GM12878 (cell line): ENCODE measurements around the gene VPS33B. TPM values are rescaled to one million over a fixed set of nuclear protein-coding genes. Genes with fewer than 3 reads are reported as not detected.
A peak's percentile ranks its signal among the peaks of the same experiment; 100 is the strongest.

Source experiments
- ATAC-seq: fragments of 200-7000 bp; cut with Tn5 transposase; 3 replicates; pipeline ENCODE4 v1.9.1; 2020; ENCODE audit warnings: mild to moderate bottlenecking, moderate library complexity
- Bru-seq: library from RNA; stranded (reverse); fragments of 400-500 nt; gene quantifications from one replicate; lab custom pipeline; 2021; lab: Mats Ljungman, UMichigan
- BruChase-seq, 2 experiments: library from RNA; stranded (reverse); fragments of 400-500 nt; gene quantifications; one replicate each; lab custom pipeline; 2021; lab: Mats Ljungman, UMichigan
- BruUV-seq: library from RNA; stranded (reverse); fragments of 400-500 nt; replicated peaks from 2 replicates; lab custom pipeline; 2021; lab: Mats Ljungman, UMichigan
- CTCF ChIA-PET: fragments of 300-600 bp; sonication (Branson Sonifier 250); formaldehyde crosslinking; extraction: SDS; loops from one replicate; lab custom pipeline; 2021; ENCODE audit warnings: inconsistent platforms; lab: Yijun Ruan, JAX
- POLR2A ChIA-PET: fragments of 350-600 bp; formaldehyde crosslinking; extraction: SDS; loops from one replicate; lab custom pipeline; 2021; ENCODE audit warnings: inconsistent platforms; lab: Charles Lee
- RAD21 ChIA-PET: fragments of 300-600 bp; sonication (Branson Sonifier 250); formaldehyde crosslinking; loops from one replicate; lab custom pipeline; 2023; ENCODE audit warnings: antibody characterized with exemption; ENCODE audit not compliant: unreplicated experiment; lab: Charles Lee
- SMC1A ChIA-PET: fragments of 300-600 bp; sonication (Branson Sonifier 250); formaldehyde crosslinking; loops from one replicate; lab custom pipeline; 2023; ENCODE audit not compliant: unreplicated experiment, uncharacterized antibody; lab: Charles Lee
- DNase-seq: peaks from one replicate; pipeline ENCODE4 v3.0.0-alpha.2; 2011; ENCODE audit warnings: low read depth, low spot score
- FAIRE-seq: peaks from 3 replicates; lab custom pipeline; 2011; peaks lifted over from hg19 to GRCh38; lab: Jason Lieb, UNC
- H2AFZ ChIP-seq: 2 replicates; pipeline ENCODE4 v1.6.0; 2011; ENCODE audit warnings: low read depth, low read length, control low read depth; ENCODE audit not compliant: control insufficient read depth
- H3K27ac ChIP-seq: 2 replicates; pipeline ENCODE4 v1.5.1; 2011; ENCODE audit warnings: control low read depth; ENCODE audit not compliant: control insufficient read depth, insufficient read depth
- H3K27me3 ChIP-seq, 2 experiments: replicated peaks in 1 of 2; 2 replicates each; pipeline versions ENCODE4 v1.6.0 to v1.6.1; 2011; ENCODE audit warnings: low read length in 1 of 2; ENCODE audit not compliant: control insufficient read depth in 2 of 2, insufficient read depth in 2 of 2
- H3K36me3 ChIP-seq, 2 experiments: 2 replicates each; pipeline ENCODE4 v1.5.1; 2011; ENCODE audit warnings: low read length in 1 of 2; ENCODE audit not compliant: control insufficient read depth in 2 of 2, insufficient read depth in 2 of 2
- H3K4me1 ChIP-seq: 2 replicates; pipeline ENCODE4 v1.6.1; 2011; ENCODE audit warnings: mild to moderate bottlenecking, low read length, moderate library complexity, mixed read lengths; ENCODE audit not compliant: control insufficient read depth, insufficient read depth
- H3K4me2 ChIP-seq: 2 replicates; pipeline ENCODE4 v1.6.0; 2011; ENCODE audit warnings: control low read depth; ENCODE audit not compliant: control insufficient read depth, insufficient read depth
- H3K4me3 ChIP-seq: fragments of 200-600 bp; sonication (generic); 2 replicates; pipeline ENCODE4 v1.5.1; 2016
- H3K79me2 ChIP-seq: 2 replicates; pipeline ENCODE4 v1.6.0; 2011; ENCODE audit warnings: low read length; ENCODE audit not compliant: control insufficient read depth, insufficient read depth
- H3K9ac ChIP-seq: 2 replicates; pipeline ENCODE4 v1.8.0; 2011; ENCODE audit warnings: low read length, control low read depth, mixed read lengths; ENCODE audit not compliant: control insufficient read depth, insufficient read depth
- H3K9me3 ChIP-seq: replicated peaks from 3 replicates; pipeline ENCODE4 v1.5.1; 2011; ENCODE audit warnings: mild to moderate bottlenecking, low read length; ENCODE audit not compliant: control insufficient read depth, insufficient read depth
- H4K20me1 ChIP-seq: 2 replicates; pipeline ENCODE4 v1.6.0; 2011; ENCODE audit not compliant: control insufficient read depth, insufficient read depth
- ASH2L ChIP-seq: fragments of 300-600, 200-600 bp; sonication (generic); IDR thresholded peaks from 2 replicates; pipeline ENCODE4 v1.6.1; 2017; ENCODE audit warnings: low read depth, mild to moderate bottlenecking, borderline replicate concordance
- BACH1 ChIP-seq: fragments of 450-650 bp; IDR thresholded peaks from 2 replicates; pipeline ENCODE4 v1.6.1; 2017; ENCODE audit warnings: mild to moderate bottlenecking, borderline replicate concordance
- CREB1 ChIP-seq: IDR thresholded peaks from 2 replicates; pipeline ENCODE4 v1.6.1; 2012; ENCODE audit warnings: low read depth, mild to moderate bottlenecking, inconsistent platforms
- ETV6 ChIP-seq, 2 experiments: fragments of 450-650 bp in 1 of 2; IDR thresholded peaks in 1 of 2; conservative IDR thresholded peaks in 1 of 2; 2 replicates each; pipeline ENCODE4 v1.6.1; 2014; ENCODE audit warnings: antibody characterized with exemption in 1 of 2, borderline replicate concordance in 1 of 2, low read depth in 1 of 2, mild to moderate bottlenecking in 1 of 2, moderate library complexity in 1 of 2
- GABPA ChIP-seq: IDR thresholded peaks from 2 replicates; pipeline ENCODE4 v1.6.1; 2014; ENCODE audit warnings: antibody characterized with exemption, low read depth, mild to moderate bottlenecking, inconsistent platforms
- NBN ChIP-seq: fragments of 450-650 bp; IDR thresholded peaks from 2 replicates; pipeline ENCODE4 v1.6.1; 2016
- PAX8 ChIP-seq: fragments of 450-650 bp; IDR thresholded peaks from 2 replicates; pipeline ENCODE4 v1.6.1; 2017; ENCODE audit warnings: mild to moderate bottlenecking, moderate library complexity
- PML ChIP-seq: IDR thresholded peaks from 2 replicates; pipeline ENCODE4 v1.6.1; 2012; ENCODE audit warnings: low read length, inconsistent platforms
- POLR2A ChIP-seq: IDR thresholded peaks from 2 replicates; pipeline ENCODE4 v1.6.1; 2011; ENCODE audit warnings: low read depth, mild to moderate bottlenecking, low read length
- POLR2AphosphoS2 ChIP-seq: IDR thresholded peaks from 2 replicates; pipeline ENCODE4 v1.6.1; 2011; ENCODE audit warnings: low read depth, mild to moderate bottlenecking, low read length, improper control_type of control experiment, moderate library complexity
- POU2F2 ChIP-seq: IDR thresholded peaks from 3 replicates; pipeline ENCODE4 v1.6.1; 2011; ENCODE audit warnings: low read depth, mild to moderate bottlenecking, low read length, borderline replicate concordance
- RBBP5 ChIP-seq: fragments of 200-600 bp; sonication (generic); conservative IDR thresholded peaks from 2 replicates; pipeline ENCODE4 v1.6.1; 2016
- SIX5 ChIP-seq: IDR thresholded peaks from 2 replicates; pipeline ENCODE4 v1.6.1; 2011; ENCODE audit warnings: mild to moderate bottlenecking, low read depth, low read length, moderate library complexity; ENCODE audit not compliant: severe bottlenecking
- STAT1 ChIP-seq: fragments of 450-650 bp; conservative IDR thresholded peaks from 2 replicates; pipeline ENCODE4 v1.6.1; 2014; ENCODE audit warnings: antibody characterized with exemption, mild to moderate bottlenecking
- WGBS: methylation state at CpG from one replicate; pipeline ENCODE4 v1.1.6; 2016; ENCODE audit warnings: low lambda C conversion rate; ENCODE audit not compliant: insufficient replicate concordance, insufficient coverage; ENCODE audit errors: missing lambda C conversion rate; 5-methylcytosine and 5-hydroxymethylcytosine counted together
- in situ Hi-C: fragments of 300-500 bp; cut with MboI; formaldehyde crosslinking; loops from 9 replicates; pipeline ENCODE4 v1.14.3; 2018; ENCODE audit warnings: mixed read lengths
- intact Hi-C: fragments of 100-400 bp; cut with micrococcal nuclease; formaldehyde crosslinking; loops from one replicate; pipeline ENCODE4 v1.14.2; 2022; ENCODE audit not compliant: unreplicated experiment
- long read RNA-seq, 2 experiments: library from polyadenylated mRNA; unstranded; transcript quantifications; one replicate each; pipeline ENCODE4 v2.0.0, GENCODE V29; 2019 to 2020
- polyA minus RNA-seq, 3 experiments: library from RNA; depleted of rRNA, polyadenylated mRNA; stranded (reverse); fragments of >200 nt; gene quantifications; 2 replicates each; pipeline ENCODE4 v1.2.3, GENCODE V29; 2011
- polyA plus RNA-seq, 11 experiments: library from polyadenylated mRNA; depleted of rRNA in 4 of 11; unstranded in 6 of 11; stranded (reverse) in 5 of 11; fragments of >200 nt; fragmentation: Nextera tagmentation in 4 of 11; fragmentation: Illumina TruSeq in 1 of 11; extraction: Ambion mirVana in 4 of 11; extraction: Trizol in 1 of 11; gene quantifications; 1 replicate in 1 of 11; 2 replicates in 10 of 11; pipeline versions ENCODE4 v1.2.1 to v1.2.3, GENCODE V29; 2011 to 2016; ENCODE audit warnings: inconsistent platforms in 2 of 11, missing spikeins in 2 of 11, low read depth in 1 of 11
- total RNA-seq, 4 experiments: library from RNA; depleted of rRNA in 3 of 4; stranded (reverse); fragments of >200 nt in 3 of 4; fragmentation: Illumina TruSeq in 1 of 4; extraction: Trizol in 1 of 4; gene quantifications; 2 replicates each; pipeline versions ENCODE4 v1.2.1 to v1.2.3, GENCODE V29; 2013 to 2021
- TF ChIP-seq, protein P1 (sequence below): fragments of 450-650 bp; IDR thresholded peaks from 2 replicates; pipeline ENCODE4 v1.6.1; 2016; ENCODE audit warnings: mild to moderate bottlenecking, moderate library complexity, borderline replicate concordance

VPS33B gene
- total RNA-seq (2013; cell fraction: nucleolus; rRNA removed): 28.7 and 36.3 TPM in 2 replicates
- total RNA-seq (2014; rRNA removed): 10.1 and 11.4 TPM in 2 replicates
- total RNA-seq (2014; rRNA removed; fragmentation: Illumina TruSeq; extraction: Trizol): 12.4 and 13.6 TPM in 2 replicates
- 19.8 and 20.0 TPM in 2 replicates for total RNA-seq (2021)
- polyA plus RNA-seq (2011; ENCODE audit: low read depth): 11.4 TPM
- 19.9 and 21.5 TPM in 2 replicates for polyA plus RNA-seq (2011; rRNA removed)
- 13.6 and 15.6 TPM in 2 replicates for polyA plus RNA-seq (2011; cell fraction: cytosol; rRNA removed)
- 38.0 and 43.6 TPM in 2 replicates for polyA plus RNA-seq (2011; cell fraction: nucleus; rRNA removed)
- polyA plus RNA-seq (2012): 21.1 and 33.7 TPM in 2 replicates
- polyA plus RNA-seq (2014; fragmentation: Illumina TruSeq; extraction: Trizol): 11.5 and 12.7 TPM in 2 replicates
- polyA plus RNA-seq (2014; fragmentation: Nextera tagmentation; extraction: Ambion mirVana): 10 to 100 TPM; 11.8 to 18.6 TPM
- polyA plus RNA-seq (2014; rRNA removed): 12.1 and 14.7 TPM in 2 replicates
- polyA plus RNA-seq (2016; fragmentation: Nextera tagmentation; extraction: Ambion mirVana): 10 to 100 TPM; 15.7 to 18.3 TPM
- 15.6 and 19.5 TPM in 2 replicates for polyA minus RNA-seq (2011; rRNA and poly(A)+ RNA removed)
- polyA minus RNA-seq (2011; cell fraction: cytosol; rRNA and poly(A)+ RNA removed): 8.2 and 16.7 TPM in 2 replicates
- 13.3 and 24.9 TPM in 2 replicates for polyA minus RNA-seq (2011; cell fraction: nucleus; rRNA and poly(A)+ RNA removed)
- Bru-seq, nascent RNA: percentile 74 among the genes with signal in this experiment
- BruChase-seq, experiment 1, labeled RNA remaining after a 6-hour chase: percentile 87 among the genes with signal in this experiment
- percentile 84 among the genes with signal in this experiment for BruChase-seq, experiment 2, labeled RNA remaining after a 2-hour chase
- long read RNA-seq, experiment 1, transcript VPS33B-201 (23 exons, 2,767 nt): major isoform, 12 of 17 reads
- long read RNA-seq, experiment 1, partial matches to known transcripts: 2 of 17 reads
- long read RNA-seq, experiment 1, other reads (novel, unspliced or antisense): 3 of 17 reads
- long read RNA-seq, experiment 2, transcript VPS33B-201 (23 exons, 2,767 nt): major isoform, 59 of 76 reads
- long read RNA-seq, experiment 2, partial matches to known transcripts: 3 of 76 reads
- long read RNA-seq, experiment 2, other reads (novel, unspliced or antisense): 12 of 76 reads

DNA sequence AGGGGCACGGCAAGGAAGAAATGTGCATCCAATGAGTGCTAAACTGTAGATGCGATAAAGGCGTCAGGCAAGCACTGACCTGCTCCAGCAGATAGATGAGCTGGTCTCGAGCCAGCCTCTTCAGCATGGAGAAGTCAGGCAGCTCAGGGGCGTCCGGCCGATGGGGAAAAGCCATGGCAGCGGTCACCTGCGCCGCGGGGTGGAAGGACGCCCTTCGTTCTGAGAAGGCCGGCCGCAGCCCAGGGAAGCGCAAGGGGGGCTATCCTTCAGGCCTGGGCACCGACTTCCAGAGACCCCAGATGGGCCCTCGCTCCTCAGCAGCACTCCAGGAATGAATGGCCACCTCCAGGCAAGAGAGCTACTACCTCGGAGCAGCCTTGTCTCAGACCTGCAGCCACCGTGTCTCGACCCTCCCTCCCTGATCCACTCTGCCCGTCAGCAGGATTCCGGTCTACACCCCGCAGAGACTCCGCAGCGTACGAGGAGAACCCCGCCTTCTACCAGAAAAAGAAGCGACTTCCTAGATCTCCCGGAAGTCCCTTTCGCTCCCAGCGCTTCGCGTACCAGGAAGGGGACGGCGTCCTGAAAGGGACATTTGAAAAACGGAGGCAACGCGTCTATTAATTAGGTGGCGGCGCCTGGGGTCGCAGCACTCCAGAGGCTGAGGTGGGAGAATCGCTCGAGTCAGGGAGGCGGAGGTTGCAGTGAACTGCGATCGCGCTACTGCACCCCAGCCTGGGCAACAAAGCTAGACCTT, at the start of gene VPS33B:
Gene VPS33B, minus strand, starts transcription at position 520 of the 757 bp plus-strand sequence. Its CDS starts 345 bp downstream, at position 175.
- intact Hi-C loops: loop anchor here (1.0 to 5.0 kb wide), 2 partner anchors 28 to 65 kb away; partner anchors contain the start of gene PRC1
- H3K9me3 ChIP-seq: no peaks in the 10 kb centered on the region
- FAIRE-seq: peak; percentile 99
- TF ChIP-seq CREB1: peak; percentile 83
- TF ChIP-seq ETV6 (conservative IDR thresholded peaks at IDR 0.05 in 1 of 2, IDR thresholded peaks at IDR 0.05 in 1 of 2; ENCODE audit: borderline replicate concordance in 1 of 2, low read depth in 1 of 2): peak in 1 of 2 experiments; percentile 76; a peak in 2 of 4 replicates
- TF ChIP-seq, protein P1, sequence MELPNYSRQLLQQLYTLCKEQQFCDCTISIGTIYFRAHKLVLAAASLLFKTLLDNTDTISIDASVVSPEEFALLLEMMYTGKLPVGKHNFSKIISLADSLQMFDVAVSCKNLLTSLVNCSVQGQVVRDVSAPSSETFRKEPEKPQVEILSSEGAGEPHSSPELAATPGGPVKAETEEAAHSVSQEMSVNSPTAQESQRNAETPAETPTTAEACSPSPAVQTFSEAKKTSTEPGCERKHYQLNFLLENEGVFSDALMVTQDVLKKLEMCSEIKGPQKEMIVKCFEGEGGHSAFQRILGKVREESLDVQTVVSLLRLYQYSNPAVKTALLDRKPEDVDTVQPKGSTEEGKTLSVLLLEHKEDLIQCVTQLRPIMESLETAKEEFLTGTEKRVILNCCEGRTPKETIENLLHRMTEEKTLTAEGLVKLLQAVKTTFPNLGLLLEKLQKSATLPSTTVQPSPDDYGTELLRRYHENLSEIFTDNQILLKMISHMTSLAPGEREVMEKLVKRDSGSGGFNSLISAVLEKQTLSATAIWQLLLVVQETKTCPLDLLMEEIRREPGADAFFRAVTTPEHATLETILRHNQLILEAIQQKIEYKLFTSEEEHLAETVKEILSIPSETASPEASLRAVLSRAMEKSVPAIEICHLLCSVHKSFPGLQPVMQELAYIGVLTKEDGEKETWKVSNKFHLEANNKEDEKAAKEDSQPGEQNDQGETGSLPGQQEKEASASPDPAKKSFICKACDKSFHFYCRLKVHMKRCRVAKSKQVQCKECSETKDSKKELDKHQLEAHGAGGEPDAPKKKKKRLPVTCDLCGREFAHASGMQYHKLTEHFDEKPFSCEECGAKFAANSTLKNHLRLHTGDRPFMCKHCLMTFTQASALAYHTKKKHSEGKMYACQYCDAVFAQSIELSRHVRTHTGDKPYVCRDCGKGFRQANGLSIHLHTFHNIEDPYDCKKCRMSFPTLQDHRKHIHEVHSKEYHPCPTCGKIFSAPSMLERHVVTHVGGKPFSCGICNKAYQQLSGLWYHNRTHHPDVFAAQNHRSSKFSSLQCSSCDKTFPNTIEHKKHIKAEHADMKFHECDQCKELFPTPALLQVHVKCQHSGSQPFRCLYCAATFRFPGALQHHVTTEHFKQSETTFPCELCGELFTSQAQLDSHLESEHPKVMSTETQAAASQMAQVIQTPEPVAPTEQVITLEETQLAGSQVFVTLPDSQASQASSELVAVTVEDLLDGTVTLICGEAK: peak; percentile 87
- peak; percentile 74; the same call in 1 of the 2 replicates for TF ChIP-seq PML
- peak; percentile 92 for TF ChIP-seq GABPA
- no peak for TF ChIP-seq POLR2AphosphoS2
- TF ChIP-seq POLR2A: peak; percentile 80
- no peak for TF ChIP-seq PAX8
- TF ChIP-seq SIX5: peak; percentile 37
- 0 out of 2 replicates have a peak, but pooled peaks have one; percentile 48 for TF ChIP-seq ASH2L
- TF ChIP-seq STAT1: no peak
- peak; percentile 67; the same call in 2 of the 3 replicates for TF ChIP-seq POU2F2
- peak; percentile 83; the same call in 1 of the 2 replicates for TF ChIP-seq NBN
- TF ChIP-seq RBBP5: no peak
- TF ChIP-seq BACH1: no peak

More for the DNA sequence above, at the start of gene VPS33B:
- Histone ChIP-seq H4K20me1 (no peaks in the 10 kb centered on the region), H3K36me3 (0 out of 4 replicates have a peak, but pooled peaks cover 0 to 3% of the 10 kb centered on the region in 2 experiments), H3K9ac (peak within 1 kb of the TSS; percentile 93), H3K4me3 (peak within 1 kb of the TSS; percentile 93), H2AFZ (peak within 1 kb of the TSS; percentile 85), H3K79me2 (peaks cover 33% of the 10 kb centered on the region), H3K4me1 (peaks cover 3% of the 10 kb centered on the region; the same call in 1 of the 2 replicates), H3K27me3 (no peaks in the 10 kb centered on the region), H3K4me2 (peak within 1 kb of the TSS; percentile 98), H3K27ac (peak within 1 kb of the TSS; percentile 88)
- BruUV-seq: TSS peak; percentile 79
- in situ Hi-C loops: no loop called here
- ChIA-PET POLR2A (interaction anchor here (0.5 to 1.5 kb wide), 9 partner anchors 27 to 919 kb away, joined by 3 to 12 read pairs (median 3); partner anchors contain the start of gene UNC45A), RAD21 (interaction anchor here (1.0 to 1.4 kb wide), 5 partner anchors 29 to 136 kb away, joined by 3 to 9 read pairs (median 3); partner anchors contain the start of gene RCCD1), CTCF (interaction anchor here (1.0 to 4.0 kb wide), 9 partner anchors 9 to 225 kb away, joined by 3 to 24 read pairs (median 4); partner anchors contain the start of genes RCCD1 and UNC45A), SMC1A (interaction anchor here (0.9 to 1.7 kb wide), 5 partner anchors 25 to 91 kb away, joined by 3 to 8 read pairs (median 3); no protein-coding TSS in a partner anchor)
- ATAC-seq: peak; percentile 86
- DNase-seq: peak; percentile 63
- 1% methylated on average over 41 of the region's 48 CpGs for WGBS
